ENCODE measurements around the gene MYBBP1A. TPM values are rescaled to one million over a fixed set of nuclear protein-coding genes. Genes with fewer than 3 reads are reported as not detected.

Gene MYBBP1A
- total and polyA plus RNA-seq, 2 of the 13 experiments (the other 11 are each of a cell fraction or from before 2014, with no cell fraction given): 18.6 to 54.8 TPM

GRCh38 chr17:4562015-4562969 lies 7.1 kb upstream of the MYBBP1A start:
- H3K27ac ChIP-seq (ENCODE audit: extremely low read length, insufficient read depth, low read length): no peak overlapping the region
- H3K27me3 ChIP-seq (ENCODE audit: control insufficient read depth in 1 of 2, insufficient read depth in 2 of 2, low read length in 2 of 2): no peaks in the 10 kb centered on the region
- no peak for FAIRE-seq
- DNase-seq (ENCODE audit: low spot score): no peak
- TF ChIP-seq U2AF1 (optimal IDR thresholded peaks at IDR 0.05; ENCODE audit: low read depth, low read length): no peak
- TF ChIP-seq ZBTB25 (CRISPR knock-in tag; IDR thresholded peaks at IDR 0.05): no peak
- TF ChIP-seq ISL2 (CRISPR knock-in tag; IDR thresholded peaks at IDR 0.05): no peak
- no peak for TF ChIP-seq ZNF34 (CRISPR knock-in tag; IDR thresholded peaks at IDR 0.05; ENCODE audit: borderline replicate concordance)
- WGBS (ENCODE audit: low lambda C conversion rate): 39% methylated on average over 8 of the region's 8 CpGs
- no peak overlapping the region for H3K4me3 ChIP-seq (replicated peaks in 1 of 3; ENCODE audit: insufficient read depth in 1 of 3, low read depth in 2 of 3, low read length in 3 of 3)
- peaks cover 53% of the 10 kb centered on the region for H3K4me1 ChIP-seq (ENCODE audit: insufficient read depth, low read length)
- no peaks in the 10 kb centered on the region for H3K36me3 ChIP-seq (replicated peaks in 1 of 2; ENCODE audit: control insufficient read depth in 1 of 2, insufficient read depth in 2 of 2, low read length in 2 of 2)
- no peak for ATAC-seq
- in situ Hi-C loops (cut with HindIII; ENCODE audit: extremely low pct_ligation_motif_present, low pct_unique_long_range_greater_than_20kb): no loop called here
- ChIA-PET POLR2A (no interaction called here), CTCF (ENCODE audit: low intra/inter-chr PET ratio, low total read pairs) (no interaction called here)
- no peak overlapping the region for H3K4me2 ChIP-seq (ENCODE audit: low read depth, low read length)
- no peak overlapping the region for H3K9ac ChIP-seq (ENCODE audit: insufficient read depth, low read depth, low read length)
- no peak overlapping the region for H2AFZ ChIP-seq (ENCODE audit: low read length)
- H3K9me3 ChIP-seq (ENCODE audit: low read length): no peaks in the 10 kb centered on the region
- no peaks in the 10 kb centered on the region for H4K20me1 ChIP-seq (ENCODE audit: insufficient read depth, low read length)
- intact Hi-C loops (cut with micrococcal nuclease; ENCODE audit: unreplicated experiment): loop anchor here (10.0 kb wide), 1 partner anchor 323 kb away; no protein-coding TSS in a partner anchor
- no TSS peak for BruUV-seq (replicated peaks)
- H3K79me2 ChIP-seq (ENCODE audit: insufficient read depth, low read length): no peaks in the 10 kb centered on the region

DNA sequence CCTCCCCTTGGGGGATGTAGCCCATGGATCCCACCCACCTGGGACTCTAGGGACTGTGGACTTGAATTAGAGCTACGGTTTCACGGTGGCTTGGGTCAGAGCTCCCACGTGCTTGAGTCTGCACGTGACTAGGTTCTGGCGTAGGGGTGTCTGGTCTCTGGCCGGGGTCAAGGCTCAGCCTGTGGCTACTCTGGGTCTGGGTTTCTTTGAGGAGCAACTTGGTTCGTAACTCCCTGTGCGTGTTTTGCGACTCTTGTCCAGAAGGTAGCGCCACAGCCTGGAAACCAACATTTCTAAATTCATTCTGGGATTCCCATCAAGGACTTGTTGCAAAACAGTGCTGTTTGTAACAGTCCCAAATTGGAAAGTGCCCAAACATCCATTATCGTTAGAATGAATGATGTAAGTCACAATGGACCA lies 5.7 kb upstream of the MYBBP1A start:
- ATAC-seq (peak; percentile 8; the same call in 2 of the 3 replicates), DNase-seq (ENCODE audit: low spot score) (peak; percentile 27), FAIRE-seq (peak; percentile 63)
- no peaks in the 10 kb centered on the region for H3K36me3 ChIP-seq (replicated peaks in 1 of 2; ENCODE audit: control insufficient read depth in 1 of 2, insufficient read depth in 2 of 2, low read length in 2 of 2)
- no peaks in the 10 kb centered on the region for H3K27me3 ChIP-seq (ENCODE audit: control insufficient read depth in 1 of 2, insufficient read depth in 2 of 2, low read length in 2 of 2)
- ChIA-PET POLR2A (interaction anchor here (1.1 kb wide), 1 partner anchor 16 kb away, joined by 4 read pairs; no protein-coding TSS in a partner anchor), CTCF (ENCODE audit: low intra/inter-chr PET ratio, low total read pairs) (interaction anchor here (1.3 kb wide), 1 partner anchor 66 kb away, joined by 6 read pairs; no protein-coding TSS in a partner anchor)
- no peak overlapping the region for H2AFZ ChIP-seq (ENCODE audit: low read length)
- in situ Hi-C loops (cut with HindIII; ENCODE audit: extremely low pct_ligation_motif_present, low pct_unique_long_range_greater_than_20kb): no loop called here
- no peaks in the 10 kb centered on the region for H3K79me2 ChIP-seq (ENCODE audit: insufficient read depth, low read length)
- H3K27ac ChIP-seq (ENCODE audit: extremely low read length, insufficient read depth, low read length): no peak overlapping the region
- intact Hi-C loops (cut with micrococcal nuclease; ENCODE audit: unreplicated experiment): loop anchor here (10.0 kb wide), 1 partner anchor 324 kb away; no protein-coding TSS in a partner anchor
- H3K4me3 ChIP-seq (replicated peaks in 1 of 3; ENCODE audit: insufficient read depth in 1 of 3, low read depth in 2 of 3, low read length in 3 of 3): peak overlapping the region in 1 of 3 experiments; percentile 2; a peak in 1 of 6 replicates
- H3K9ac ChIP-seq (ENCODE audit: insufficient read depth, low read depth, low read length): no peak overlapping the region
- H3K4me2 ChIP-seq (ENCODE audit: low read depth, low read length): peak overlapping the region; percentile 52
- no TSS peak for BruUV-seq (replicated peaks)
- H3K9me3 ChIP-seq (ENCODE audit: low read length): no peaks in the 10 kb centered on the region
- WGBS (ENCODE audit: low lambda C conversion rate): 4% methylated on average over 7 of the region's 11 CpGs
- no peaks in the 10 kb centered on the region for H4K20me1 ChIP-seq (ENCODE audit: insufficient read depth, low read length)
- H3K4me1 ChIP-seq (ENCODE audit: insufficient read depth, low read length): peaks cover 52% of the 10 kb centered on the region
- TF ChIP-seq GATAD2A (CRISPR knock-in tag; IDR thresholded peaks at IDR 0.05) (0 out of 2 replicates have a peak, but pooled peaks have one; percentile 28), BRF2 (CRISPR knock-in tag; IDR thresholded peaks at IDR 0.05) (no peak), USF2 (IDR thresholded peaks at IDR 0.05; ENCODE audit: low read depth, low read length) (peak; percentile 79), USF2 (CRISPR knock-in tag; IDR thresholded peaks at IDR 0.05; ENCODE audit: borderline replicate concordance) (peak; percentile 74; the same call in 1 of the 2 replicates)
